HL-60/S4 (cell line): ENCODE measurements around the gene HTR3B.

Source experiments
- in situ Hi-C: fragments of 300-500 bp; cut with MboI; formaldehyde crosslinking; loops from 2 replicates; pipeline ENCODE4 v1.14.3; 2022; ENCODE audit warnings: low sequenced_read_pairs

The HTR3B gene

DNA sequence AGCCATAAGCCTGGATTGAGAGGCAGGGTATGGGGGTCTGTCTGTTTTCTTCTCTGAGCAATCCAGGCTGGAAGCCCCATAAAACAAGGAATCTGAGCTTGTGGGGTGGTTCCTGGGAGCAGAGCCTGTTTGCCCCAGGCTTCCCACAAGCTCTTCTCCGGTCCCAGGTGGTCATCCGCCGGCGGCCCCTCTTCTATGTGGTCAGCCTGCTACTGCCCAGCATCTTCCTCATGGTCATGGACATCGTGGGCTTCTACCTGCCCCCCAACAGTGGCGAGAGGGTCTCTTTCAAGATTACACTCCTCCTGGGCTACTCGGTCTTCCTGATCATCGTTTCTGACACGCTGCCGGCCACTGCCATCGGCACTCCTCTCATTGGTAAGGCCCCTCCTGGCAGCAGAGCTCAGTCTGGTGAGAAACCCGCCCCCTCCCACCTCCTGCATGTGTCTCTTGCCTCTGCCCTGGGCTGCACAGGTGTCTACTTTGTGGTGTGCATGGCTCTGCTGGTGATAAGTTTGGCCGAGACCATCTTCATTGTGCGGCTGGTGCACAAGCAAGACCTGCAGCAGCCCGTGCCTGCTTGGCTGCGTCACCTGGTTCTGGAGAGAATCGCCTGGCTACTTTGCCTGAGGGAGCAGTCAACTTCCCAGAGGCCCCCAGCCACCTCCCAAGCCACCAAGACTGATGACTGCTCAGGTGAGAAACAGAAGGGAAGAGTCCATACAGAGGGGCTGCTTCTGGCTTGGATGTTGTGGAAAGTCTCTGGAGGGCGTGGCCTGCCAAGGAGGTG lies 82.0 kb downstream of the HTR3B start:
- in situ Hi-C loops: no loop called here

DNA sequence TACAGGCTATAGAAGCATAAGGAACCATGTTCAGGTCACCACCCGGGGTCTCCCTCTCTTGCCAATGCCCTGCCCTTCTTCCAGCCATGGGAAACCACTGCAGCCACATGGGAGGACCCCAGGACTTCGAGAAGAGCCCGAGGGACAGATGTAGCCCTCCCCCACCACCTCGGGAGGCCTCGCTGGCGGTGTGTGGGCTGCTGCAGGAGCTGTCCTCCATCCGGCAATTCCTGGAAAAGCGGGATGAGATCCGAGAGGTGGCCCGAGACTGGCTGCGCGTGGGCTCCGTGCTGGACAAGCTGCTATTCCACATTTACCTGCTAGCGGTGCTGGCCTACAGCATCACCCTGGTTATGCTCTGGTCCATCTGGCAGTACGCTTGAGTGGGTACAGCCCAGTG lies 84.8 kb downstream of the HTR3B start:
- in situ Hi-C loops: no loop called here

DNA sequence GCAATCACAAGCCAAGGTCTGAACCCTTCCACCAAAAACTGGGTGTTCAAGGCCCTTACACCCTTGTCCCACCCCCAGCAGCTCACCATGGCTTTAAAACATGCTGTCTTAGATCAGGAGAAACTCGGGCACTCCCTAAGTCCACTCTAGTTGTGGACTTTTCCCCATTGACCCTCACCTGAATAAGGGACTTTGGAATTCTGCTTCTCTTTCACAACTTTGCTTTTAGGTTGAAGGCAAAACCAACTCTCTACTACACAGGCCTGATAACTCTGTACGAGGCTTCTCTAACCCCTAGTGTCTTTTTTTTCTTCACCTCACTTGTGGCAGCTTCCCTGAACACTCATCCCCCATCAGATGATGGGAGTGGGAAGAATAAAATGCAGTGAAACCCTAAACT lies 85.3 kb downstream of the HTR3B start:
- in situ Hi-C loops: loop anchor here (10.0 kb wide), 1 partner anchor 275 kb away; no protein-coding TSS in a partner anchor

DNA sequence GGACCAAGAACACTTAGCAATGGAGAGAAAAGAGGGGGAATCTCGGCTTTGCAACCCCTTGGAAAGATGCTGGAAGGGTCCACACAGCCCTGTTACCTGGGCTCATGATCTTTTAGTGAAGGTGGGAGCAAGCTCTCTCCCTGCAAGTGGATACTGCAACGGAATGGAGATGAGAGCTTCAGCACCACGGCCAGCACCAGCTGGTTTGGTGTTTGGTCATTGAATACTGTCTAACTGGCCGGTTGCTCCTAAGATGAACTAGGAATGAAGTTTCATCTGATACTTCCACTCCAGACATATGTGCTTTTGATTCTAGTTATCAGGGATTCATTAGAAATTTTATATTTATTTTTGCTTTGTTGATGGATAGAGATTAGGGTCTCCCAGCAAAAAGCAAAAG lies 86.6 kb downstream of the HTR3B start:
- in situ Hi-C loops: loop anchor here (10.0 kb wide), 1 partner anchor 274 kb away; no protein-coding TSS in a partner anchor

DNA sequence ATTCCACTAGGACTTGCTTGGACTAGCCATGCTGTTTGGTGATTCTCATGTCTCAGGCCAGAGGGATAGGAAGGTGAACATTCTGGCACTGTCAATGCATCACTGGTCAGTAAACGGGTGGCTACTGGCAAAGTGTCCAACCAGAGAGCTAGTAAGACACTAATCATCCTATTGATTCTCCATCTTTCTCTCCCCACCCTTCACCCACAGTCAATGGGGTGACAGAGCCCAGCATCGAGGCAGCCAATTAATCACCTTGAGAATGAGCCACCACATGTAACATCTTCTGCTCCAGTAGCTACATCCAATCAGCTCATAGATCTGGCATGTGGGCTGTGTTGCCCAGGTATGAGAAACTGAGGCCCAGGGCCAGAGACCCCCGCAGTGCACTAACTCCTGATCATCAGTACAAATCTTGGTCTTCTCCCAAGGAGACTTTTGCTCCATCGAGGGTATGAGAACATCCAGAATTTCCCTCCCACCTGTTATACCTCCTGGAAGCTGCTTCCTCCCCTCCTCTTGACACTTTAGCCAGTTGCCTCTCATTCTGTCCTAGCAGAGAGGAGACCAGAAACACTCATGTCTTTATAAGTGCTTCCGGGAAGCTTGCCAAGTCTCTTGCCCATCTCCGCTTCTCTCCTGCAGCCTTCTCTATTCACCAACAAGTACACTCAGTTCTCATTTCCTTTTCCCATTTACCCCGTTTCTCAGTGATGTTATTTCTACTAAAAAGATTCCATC lies 87.3 kb downstream of the HTR3B start:
- in situ Hi-C loops: loop anchor here (10.0 kb wide), 1 partner anchor 273 kb away; no protein-coding TSS in a partner anchor

DNA sequence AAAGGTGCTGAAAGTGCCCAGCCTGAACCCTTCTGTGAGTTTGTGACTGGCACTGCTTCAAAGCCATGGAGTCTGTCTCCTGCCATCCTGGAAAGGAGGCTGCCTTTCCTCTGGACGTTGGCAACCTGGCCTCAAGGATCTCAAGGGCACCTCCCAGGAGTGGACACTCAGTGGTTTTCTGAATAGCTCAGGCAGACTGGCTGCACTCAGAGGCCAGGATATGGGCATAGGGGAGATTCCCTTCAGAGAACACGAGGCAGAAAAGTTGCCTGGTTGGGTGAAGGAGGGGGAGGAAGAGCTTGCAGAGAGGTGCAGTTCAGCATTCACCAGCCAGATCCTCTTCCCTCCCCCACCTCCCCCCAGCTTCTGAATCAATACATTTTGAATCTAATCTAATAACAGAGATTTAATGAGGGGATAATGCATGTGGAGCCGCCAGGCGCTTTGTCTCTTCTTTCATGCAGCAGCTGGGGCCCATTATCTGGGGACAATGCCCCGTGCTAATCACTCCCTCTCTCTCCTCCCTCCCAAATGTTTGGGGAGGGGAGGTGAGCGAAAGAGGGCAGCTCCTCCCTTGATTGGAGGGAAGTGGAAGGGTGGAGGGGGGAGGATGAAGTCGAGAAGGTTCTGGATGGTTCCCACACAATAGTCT lies 88.0 kb downstream of the HTR3B start:
- in situ Hi-C loops: loop anchor here (10.0 kb wide), 1 partner anchor 272 kb away; no protein-coding TSS in a partner anchor

DNA sequence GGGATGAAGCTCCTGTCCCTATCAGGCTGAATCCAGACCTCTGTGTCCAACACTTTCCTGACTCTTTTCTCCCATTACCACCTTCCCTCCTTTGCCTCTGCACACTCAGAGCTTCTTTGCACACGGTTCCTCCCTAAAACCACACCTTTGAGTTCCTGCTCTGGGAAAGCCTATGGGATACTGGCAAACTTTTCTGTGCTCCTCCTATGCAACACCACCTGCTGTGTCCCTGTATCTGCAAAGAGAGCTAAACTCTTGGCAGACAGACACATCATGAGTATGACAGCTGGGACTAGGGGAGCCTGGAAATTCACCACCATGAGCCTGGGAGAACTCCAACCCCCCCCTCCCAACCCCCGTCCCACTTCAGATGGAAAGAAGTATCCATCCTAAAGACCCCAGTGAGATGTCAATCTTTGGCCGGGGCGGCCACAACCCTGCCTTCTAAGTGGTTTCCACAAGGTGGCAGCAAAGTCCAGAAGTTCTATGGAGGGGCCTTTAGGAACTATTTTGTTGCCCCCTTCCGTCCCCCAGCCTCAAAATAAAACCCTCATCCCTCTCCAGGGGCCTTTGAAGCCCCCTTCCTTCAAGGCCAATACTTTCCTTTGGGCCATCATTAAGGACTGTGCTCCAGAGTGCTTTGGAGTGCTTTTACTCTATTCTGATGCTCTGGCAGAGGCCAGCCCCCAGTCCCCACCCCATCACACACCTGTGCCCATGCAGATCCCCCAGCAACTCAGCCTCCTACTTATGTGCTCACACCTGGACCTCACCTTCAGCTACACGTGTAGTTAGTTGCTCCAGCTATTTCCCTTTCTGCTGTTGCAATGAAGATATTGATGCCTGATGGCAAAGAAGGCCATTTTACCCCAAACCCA lies 89.7 kb downstream of the HTR3B start:
- in situ Hi-C loops: loop anchor here (10.0 kb wide), 1 partner anchor 270 kb away; no protein-coding TSS in a partner anchor
